ENCODE measurements around the gene MTM1.

GRCh38 chrX:150546711-150547153 is 21.7 kb upstream of the MTM1 start:
- TF ChIP-seq ZNF324 (tag by site-specific recombination; IDR thresholded peaks at IDR 0.05) (no peak), ZNF624 (tag by site-specific recombination; IDR thresholded peaks at IDR 0.05) (no peak), REST (tag by site-specific recombination; IDR thresholded peaks at IDR 0.05) (no peak), ZFP69B (tag by site-specific recombination; IDR thresholded peaks at IDR 0.05) (no peak), YY1 (tag by site-specific recombination; IDR thresholded peaks at IDR 0.05) (no peak), ZNF654 (tag by site-specific recombination; IDR thresholded peaks at IDR 0.05; ENCODE audit: low read depth) (no peak), ZNF629 (tag by site-specific recombination; IDR thresholded peaks at IDR 0.05) (no peak), INSM2 (tag by site-specific recombination; IDR thresholded peaks at IDR 0.05) (no peak), ZSCAN30 (tag by site-specific recombination; IDR thresholded peaks at IDR 0.05) (no peak), ZNF621 (tag by site-specific recombination; IDR thresholded peaks at IDR 0.05) (no peak)
- TF ChIP-seq, protein P1, sequence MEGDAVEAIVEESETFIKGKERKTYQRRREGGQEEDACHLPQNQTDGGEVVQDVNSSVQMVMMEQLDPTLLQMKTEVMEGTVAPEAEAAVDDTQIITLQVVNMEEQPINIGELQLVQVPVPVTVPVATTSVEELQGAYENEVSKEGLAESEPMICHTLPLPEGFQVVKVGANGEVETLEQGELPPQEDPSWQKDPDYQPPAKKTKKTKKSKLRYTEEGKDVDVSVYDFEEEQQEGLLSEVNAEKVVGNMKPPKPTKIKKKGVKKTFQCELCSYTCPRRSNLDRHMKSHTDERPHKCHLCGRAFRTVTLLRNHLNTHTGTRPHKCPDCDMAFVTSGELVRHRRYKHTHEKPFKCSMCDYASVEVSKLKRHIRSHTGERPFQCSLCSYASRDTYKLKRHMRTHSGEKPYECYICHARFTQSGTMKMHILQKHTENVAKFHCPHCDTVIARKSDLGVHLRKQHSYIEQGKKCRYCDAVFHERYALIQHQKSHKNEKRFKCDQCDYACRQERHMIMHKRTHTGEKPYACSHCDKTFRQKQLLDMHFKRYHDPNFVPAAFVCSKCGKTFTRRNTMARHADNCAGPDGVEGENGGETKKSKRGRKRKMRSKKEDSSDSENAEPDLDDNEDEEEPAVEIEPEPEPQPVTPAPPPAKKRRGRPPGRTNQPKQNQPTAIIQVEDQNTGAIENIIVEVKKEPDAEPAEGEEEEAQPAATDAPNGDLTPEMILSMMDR (tag by site-specific recombination; IDR thresholded peaks at IDR 0.05) = no peak
- TF ChIP-seq, protein P2, sequence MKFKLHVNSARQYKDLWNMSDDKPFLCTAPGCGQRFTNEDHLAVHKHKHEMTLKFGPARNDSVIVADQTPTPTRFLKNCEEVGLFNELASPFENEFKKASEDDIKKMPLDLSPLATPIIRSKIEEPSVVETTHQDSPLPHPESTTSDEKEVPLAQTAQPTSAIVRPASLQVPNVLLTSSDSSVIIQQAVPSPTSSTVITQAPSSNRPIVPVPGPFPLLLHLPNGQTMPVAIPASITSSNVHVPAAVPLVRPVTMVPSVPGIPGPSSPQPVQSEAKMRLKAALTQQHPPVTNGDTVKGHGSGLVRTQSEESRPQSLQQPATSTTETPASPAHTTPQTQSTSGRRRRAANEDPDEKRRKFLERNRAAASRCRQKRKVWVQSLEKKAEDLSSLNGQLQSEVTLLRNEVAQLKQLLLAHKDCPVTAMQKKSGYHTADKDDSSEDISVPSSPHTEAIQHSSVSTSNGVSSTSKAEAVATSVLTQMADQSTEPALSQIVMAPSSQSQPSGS (tag by site-specific recombination; IDR thresholded peaks at IDR 0.05; ENCODE audit: low read depth) = no peak
- TF ChIP-seq, protein P3, sequence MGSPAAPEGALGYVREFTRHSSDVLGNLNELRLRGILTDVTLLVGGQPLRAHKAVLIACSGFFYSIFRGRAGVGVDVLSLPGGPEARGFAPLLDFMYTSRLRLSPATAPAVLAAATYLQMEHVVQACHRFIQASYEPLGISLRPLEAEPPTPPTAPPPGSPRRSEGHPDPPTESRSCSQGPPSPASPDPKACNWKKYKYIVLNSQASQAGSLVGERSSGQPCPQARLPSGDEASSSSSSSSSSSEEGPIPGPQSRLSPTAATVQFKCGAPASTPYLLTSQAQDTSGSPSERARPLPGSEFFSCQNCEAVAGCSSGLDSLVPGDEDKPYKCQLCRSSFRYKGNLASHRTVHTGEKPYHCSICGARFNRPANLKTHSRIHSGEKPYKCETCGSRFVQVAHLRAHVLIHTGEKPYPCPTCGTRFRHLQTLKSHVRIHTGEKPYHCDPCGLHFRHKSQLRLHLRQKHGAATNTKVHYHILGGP (tag by site-specific recombination; IDR thresholded peaks at IDR 0.05) = no peak
- TF ChIP-seq, protein P4, sequence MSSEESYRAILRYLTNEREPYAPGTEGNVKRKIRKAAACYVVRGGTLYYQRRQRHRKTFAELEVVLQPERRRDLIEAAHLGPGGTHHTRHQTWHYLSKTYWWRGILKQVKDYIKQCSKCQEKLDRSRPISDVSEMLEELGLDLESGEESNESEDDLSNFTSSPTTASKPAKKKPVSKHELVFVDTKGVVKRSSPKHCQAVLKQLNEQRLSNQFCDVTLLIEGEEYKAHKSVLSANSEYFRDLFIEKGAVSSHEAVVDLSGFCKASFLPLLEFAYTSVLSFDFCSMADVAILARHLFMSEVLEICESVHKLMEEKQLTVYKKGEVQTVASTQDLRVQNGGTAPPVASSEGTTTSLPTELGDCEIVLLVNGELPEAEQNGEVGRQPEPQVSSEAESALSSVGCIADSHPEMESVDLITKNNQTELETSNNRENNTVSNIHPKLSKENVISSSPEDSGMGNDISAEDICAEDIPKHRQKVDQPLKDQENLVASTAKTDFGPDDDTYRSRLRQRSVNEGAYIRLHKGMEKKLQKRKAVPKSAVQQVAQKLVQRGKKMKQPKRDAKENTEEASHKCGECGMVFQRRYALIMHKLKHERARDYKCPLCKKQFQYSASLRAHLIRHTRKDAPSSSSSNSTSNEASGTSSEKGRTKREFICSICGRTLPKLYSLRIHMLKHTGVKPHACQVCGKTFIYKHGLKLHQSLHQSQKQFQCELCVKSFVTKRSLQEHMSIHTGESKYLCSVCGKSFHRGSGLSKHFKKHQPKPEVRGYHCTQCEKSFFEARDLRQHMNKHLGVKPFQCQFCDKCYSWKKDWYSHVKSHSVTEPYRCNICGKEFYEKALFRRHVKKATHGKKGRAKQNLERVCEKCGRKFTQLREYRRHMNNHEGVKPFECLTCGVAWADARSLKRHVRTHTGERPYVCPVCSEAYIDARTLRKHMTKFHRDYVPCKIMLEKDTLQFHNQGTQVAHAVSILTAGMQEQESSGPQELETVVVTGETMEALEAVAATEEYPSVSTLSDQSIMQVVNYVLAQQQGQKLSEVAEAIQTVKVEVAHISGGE (tag by site-specific recombination; conservative IDR thresholded peaks at IDR 0.05; ENCODE audit: low read depth) = no peak
